ENCODE data around the gene GMPPB.

The GMPPB gene

GRCh38 chr3:49727924-49728361, 4.2 kb upstream of the GMPPB start:
- no peak for DNase-seq

GRCh38 chr3:49727154-49727923, 3.6 kb upstream of the GMPPB start:
- no peak for DNase-seq

GRCh38 chr3:49725906-49726681, 2.3 kb upstream of the GMPPB start:
- no peak for DNase-seq

- no peak for DNase-seq
These were observed 835 bp upstream of the GMPPB start for GRCh38 chr3:49724586-49724985.

- DNase-seq, result peak; percentile 23 to 49
These were observed 489 bp downstream of the GMPPB start for GRCh38 chr3:49723296-49723627.

GRCh38 chr3:49722896-49723295, 855 bp downstream of the GMPPB start:
- DNase-seq, result no peak

GRCh38 chr3:49721896-49722781, 1.6 kb downstream of the GMPPB start:
- no peak for DNase-seq

- DNase-seq, result no peak
These were observed 2.2 kb downstream of the GMPPB start for GRCh38 chr3:49721596-49721895.

- DNase-seq, result no peak
These were observed 2.7 kb downstream of the GMPPB start for GRCh38 chr3:49720855-49721595.

- peak; percentile 88 to 89 for DNase-seq
These were observed 4.4 kb downstream of the GMPPB start, which contains the start of gene AMIGO3 for GRCh38 chr3:49719214-49719884. Gene AMIGO3 (minus strand): TSS chr3:49719684. CDS start chr3:49719465, 219 bp downstream.

- no peak for DNase-seq
These were observed 4.9 kb downstream of the GMPPB start for GRCh38 chr3:49718858-49719213.

GRCh38 chr3:49717959-49718857, 5.5 kb downstream of the GMPPB start:
- DNase-seq, result no peak

- DNase-seq, result no peak
These were observed 6.4 kb downstream of the GMPPB start for GRCh38 chr3:49717211-49717958.

- no peak for DNase-seq
These were observed 7.0 kb downstream of the GMPPB start for GRCh38 chr3:49716691-49717210.

- no peak for DNase-seq
These were observed 7.6 kb downstream of the GMPPB start for GRCh38 chr3:49716169-49716568.

GRCh38 chr3:49715611-49716121, 8.1 kb downstream of the GMPPB start:
- no peak for DNase-seq

- no peak for DNase-seq
These were observed 8.8 kb downstream of the GMPPB start for GRCh38 chr3:49714728-49715550.

- DNase-seq, result no peak
These were observed 10.2 kb downstream of the GMPPB start for GRCh38 chr3:49713336-49714105.

Measured in SHP77 (cell line).